ENCODE results near the gene MAGEF1. TPM values are rescaled to one million over a fixed set of nuclear protein-coding genes. Genes with fewer than 3 reads are reported as not detected.

The MAGEF1 gene
- total RNA-seq, 4 donors from 2014 or later, result 5.4 to 12.4 (median 11.7) TPM

DNA sequence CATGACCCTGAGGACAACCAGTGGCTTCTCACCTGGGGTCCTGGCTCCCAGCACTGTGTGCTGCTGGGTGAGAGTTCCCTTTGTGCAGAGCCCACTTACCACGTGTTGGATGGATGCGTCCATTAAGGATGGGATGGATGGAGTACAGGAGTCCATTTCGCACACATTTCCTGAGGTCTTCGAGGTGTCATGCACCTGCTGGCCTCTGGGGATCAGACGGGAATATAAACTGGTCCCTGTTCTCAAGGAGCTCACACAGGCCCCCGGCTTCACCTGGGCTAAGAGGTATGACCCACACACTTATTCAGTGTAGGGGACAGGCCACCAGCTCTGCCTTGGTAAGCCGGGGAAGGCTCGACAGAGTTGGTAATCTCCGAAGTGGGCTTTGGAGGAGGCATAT lies 39.5 kb downstream of the MAGEF1 start:
- no peak for DNase-seq
- Histone ChIP-seq H3K9me3 (no peaks in the 10 kb centered on the region), H3K27me3 (no peaks in the 10 kb centered on the region), H3K27ac (no peak overlapping the region), H3K4me1 (no peaks in the 10 kb centered on the region), H3K36me3 (no peaks in the 10 kb centered on the region), H3K4me3 (no peak overlapping the region)
- TF ChIP-seq, protein P1, sequence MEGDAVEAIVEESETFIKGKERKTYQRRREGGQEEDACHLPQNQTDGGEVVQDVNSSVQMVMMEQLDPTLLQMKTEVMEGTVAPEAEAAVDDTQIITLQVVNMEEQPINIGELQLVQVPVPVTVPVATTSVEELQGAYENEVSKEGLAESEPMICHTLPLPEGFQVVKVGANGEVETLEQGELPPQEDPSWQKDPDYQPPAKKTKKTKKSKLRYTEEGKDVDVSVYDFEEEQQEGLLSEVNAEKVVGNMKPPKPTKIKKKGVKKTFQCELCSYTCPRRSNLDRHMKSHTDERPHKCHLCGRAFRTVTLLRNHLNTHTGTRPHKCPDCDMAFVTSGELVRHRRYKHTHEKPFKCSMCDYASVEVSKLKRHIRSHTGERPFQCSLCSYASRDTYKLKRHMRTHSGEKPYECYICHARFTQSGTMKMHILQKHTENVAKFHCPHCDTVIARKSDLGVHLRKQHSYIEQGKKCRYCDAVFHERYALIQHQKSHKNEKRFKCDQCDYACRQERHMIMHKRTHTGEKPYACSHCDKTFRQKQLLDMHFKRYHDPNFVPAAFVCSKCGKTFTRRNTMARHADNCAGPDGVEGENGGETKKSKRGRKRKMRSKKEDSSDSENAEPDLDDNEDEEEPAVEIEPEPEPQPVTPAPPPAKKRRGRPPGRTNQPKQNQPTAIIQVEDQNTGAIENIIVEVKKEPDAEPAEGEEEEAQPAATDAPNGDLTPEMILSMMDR (IDR thresholded peaks at IDR 0.05), result no peak
- no peak for TF ChIP-seq POLR2A (IDR thresholded peaks at IDR 0.05)

DNA sequence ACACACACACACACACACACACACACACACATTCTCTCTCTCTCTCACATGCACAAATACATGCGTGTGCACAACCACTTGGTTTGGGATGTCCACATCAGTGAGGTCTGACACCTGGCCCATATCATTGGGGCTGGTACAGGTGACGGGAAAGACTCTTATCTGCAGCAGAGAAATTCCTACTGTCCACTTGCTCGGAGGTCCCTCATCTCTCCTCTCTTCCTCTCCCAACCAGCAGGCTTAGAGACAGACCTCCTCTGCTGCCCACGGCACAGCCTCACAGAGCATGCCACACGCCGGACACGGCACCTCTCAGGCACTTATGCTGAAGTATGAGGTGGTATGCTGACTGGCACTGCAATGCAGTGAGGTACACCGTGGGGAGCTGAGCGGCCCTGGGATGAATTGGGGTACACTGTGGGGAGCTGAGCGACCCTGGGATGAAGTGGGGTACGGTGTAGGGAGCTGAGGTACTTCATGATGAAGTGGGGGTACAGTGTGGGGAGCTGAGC lies 41.7 kb downstream of the MAGEF1 start:
- no peak for TF ChIP-seq POLR2A (IDR thresholded peaks at IDR 0.05)
- Histone ChIP-seq H3K27ac (no peak overlapping the region), H3K9me3 (no peaks in the 10 kb centered on the region), H3K27me3 (no peaks in the 10 kb centered on the region), H3K4me1 (no peaks in the 10 kb centered on the region), H3K36me3 (no peaks in the 10 kb centered on the region), H3K4me3 (no peak overlapping the region)
- no peak for DNase-seq

DNA sequence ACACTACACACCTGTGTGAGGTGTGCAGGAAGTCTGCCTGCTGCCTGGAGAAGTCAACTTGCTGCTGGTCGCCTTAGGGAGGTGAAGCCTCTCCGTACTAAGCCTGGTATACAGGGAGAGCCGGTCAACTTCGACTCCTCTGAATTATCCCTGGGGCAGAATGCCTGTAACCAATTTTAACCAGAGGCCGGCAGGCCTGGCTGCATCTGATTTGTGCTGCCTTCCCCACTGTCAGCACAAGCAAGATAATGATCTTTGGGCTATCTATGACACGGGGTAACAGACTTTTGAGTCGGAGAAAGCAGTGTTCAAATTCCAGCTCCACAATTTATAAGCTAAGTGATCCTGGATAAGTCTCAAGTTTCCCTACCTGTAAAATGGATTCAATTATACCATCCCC lies 42.3 kb downstream of the MAGEF1 start:
- Histone ChIP-seq H3K27ac (no peak overlapping the region), H3K36me3 (no peaks in the 10 kb centered on the region), H3K4me3 (no peak overlapping the region), H3K9me3 (no peaks in the 10 kb centered on the region), H3K4me1 (no peaks in the 10 kb centered on the region), H3K27me3 (no peaks in the 10 kb centered on the region)
- TF ChIP-seq, protein P1 (IDR thresholded peaks at IDR 0.05), result no peak
- TF ChIP-seq POLR2A (IDR thresholded peaks at IDR 0.05), result no peak
- DNase-seq, result no peak

DNA sequence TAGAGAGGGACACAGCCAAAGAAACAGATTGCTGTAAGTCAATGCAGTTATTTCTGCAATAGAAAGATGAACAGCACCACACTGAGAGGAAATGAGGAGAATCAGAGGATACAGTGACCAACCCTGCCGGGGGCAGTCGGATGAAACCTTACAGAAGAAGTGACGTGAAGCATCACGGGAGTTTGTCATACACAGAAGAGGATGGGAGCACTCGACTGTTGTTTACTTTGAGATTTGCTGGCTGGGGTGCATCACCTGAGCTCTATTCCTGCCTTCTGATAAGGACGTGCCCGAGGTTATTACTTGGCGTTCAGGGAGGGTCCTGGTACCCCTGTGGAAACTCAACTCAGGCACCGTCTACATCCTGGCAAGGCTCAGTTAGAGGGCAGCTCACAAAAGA lies 45.4 kb downstream of the MAGEF1 start:
- H3K9me3 ChIP-seq, result no peaks in the 10 kb centered on the region
- DNase-seq, result no peak
- TF ChIP-seq POLR2A (IDR thresholded peaks at IDR 0.05), result no peak
- TF ChIP-seq, protein P1 (IDR thresholded peaks at IDR 0.05), result no peak

DNA sequence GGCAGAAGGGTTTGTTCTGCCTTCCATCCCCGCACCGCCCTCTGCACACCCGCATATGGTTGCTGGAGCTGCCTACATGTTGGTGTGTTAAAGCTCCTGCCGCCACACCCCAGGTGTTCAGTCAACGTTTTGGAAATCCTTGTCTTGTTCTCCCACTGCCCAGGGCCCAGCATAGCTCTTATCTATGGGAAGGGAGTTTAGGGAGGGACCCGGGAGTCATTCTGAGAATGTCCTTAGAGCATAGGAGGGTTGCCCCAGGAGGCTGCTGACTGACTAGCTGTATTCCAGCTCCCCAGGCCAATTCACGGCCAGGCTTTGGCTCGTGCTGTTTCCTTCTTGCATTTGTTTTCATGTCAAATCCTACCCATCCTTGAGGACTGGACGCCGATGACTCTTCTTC lies 46.8 kb downstream of the MAGEF1 start:
- no peaks in the 10 kb centered on the region for H3K9me3 ChIP-seq
- no peak for DNase-seq
- H3K4me1 ChIP-seq, result no peaks in the 10 kb centered on the region
- no peak for TF ChIP-seq POLR2A (IDR thresholded peaks at IDR 0.05)
- TF ChIP-seq, protein P1 (IDR thresholded peaks at IDR 0.05), result no peak
- no peaks in the 10 kb centered on the region for H3K36me3 ChIP-seq
- H3K27ac ChIP-seq, result no peak overlapping the region
- H3K27me3 ChIP-seq, result no peaks in the 10 kb centered on the region
- no peak overlapping the region for H3K4me3 ChIP-seq

More for the DNA sequence above, 45.4 kb downstream of the MAGEF1 start:
- Histone ChIP-seq H3K36me3 (no peaks in the 10 kb centered on the region), H3K27me3 (no peaks in the 10 kb centered on the region), H3K27ac (no peak overlapping the region), H3K4me1 (no peaks in the 10 kb centered on the region), H3K4me3 (no peak overlapping the region)

DNA sequence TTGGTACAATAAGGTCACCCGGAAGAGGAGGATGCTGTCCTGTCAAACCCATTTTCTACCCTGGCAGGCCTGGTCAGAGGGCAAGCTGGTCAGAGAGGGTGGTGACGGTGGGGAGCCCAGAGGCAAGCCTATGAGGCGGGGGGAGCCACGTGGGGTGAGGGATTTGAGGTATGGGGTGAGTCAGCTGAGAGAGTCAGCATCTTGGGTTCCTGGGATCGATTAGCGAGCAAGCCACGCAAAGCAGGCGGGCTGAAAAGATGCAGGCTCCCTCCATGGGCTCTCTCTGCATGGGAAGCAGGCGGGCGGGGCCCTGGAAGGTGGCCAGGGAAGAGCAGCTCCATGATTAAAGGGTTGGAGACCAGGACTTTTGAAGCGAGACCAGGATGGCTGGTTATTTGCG lies 48.1 kb downstream of the MAGEF1 start:
- no peak for DNase-seq
- Histone ChIP-seq H3K27me3 (no peaks in the 10 kb centered on the region), H3K36me3 (no peaks in the 10 kb centered on the region), H3K4me3 (no peak overlapping the region), H3K4me1 (no peaks in the 10 kb centered on the region), H3K27ac (no peak overlapping the region), H3K9me3 (no peaks in the 10 kb centered on the region)
- no peak for TF ChIP-seq POLR2A (IDR thresholded peaks at IDR 0.05)
- TF ChIP-seq, protein P1 (IDR thresholded peaks at IDR 0.05), result no peak

All from Peyer's patch (tissue), 4 donors.